ENCODE results near the gene FBXO17.
"Not testable (repeated sequence)": the region's sequence is repeated elsewhere in the genome, so short reads cannot be mapped to it uniquely, and the experiment has no call there.

The FBXO17 gene

DNA sequence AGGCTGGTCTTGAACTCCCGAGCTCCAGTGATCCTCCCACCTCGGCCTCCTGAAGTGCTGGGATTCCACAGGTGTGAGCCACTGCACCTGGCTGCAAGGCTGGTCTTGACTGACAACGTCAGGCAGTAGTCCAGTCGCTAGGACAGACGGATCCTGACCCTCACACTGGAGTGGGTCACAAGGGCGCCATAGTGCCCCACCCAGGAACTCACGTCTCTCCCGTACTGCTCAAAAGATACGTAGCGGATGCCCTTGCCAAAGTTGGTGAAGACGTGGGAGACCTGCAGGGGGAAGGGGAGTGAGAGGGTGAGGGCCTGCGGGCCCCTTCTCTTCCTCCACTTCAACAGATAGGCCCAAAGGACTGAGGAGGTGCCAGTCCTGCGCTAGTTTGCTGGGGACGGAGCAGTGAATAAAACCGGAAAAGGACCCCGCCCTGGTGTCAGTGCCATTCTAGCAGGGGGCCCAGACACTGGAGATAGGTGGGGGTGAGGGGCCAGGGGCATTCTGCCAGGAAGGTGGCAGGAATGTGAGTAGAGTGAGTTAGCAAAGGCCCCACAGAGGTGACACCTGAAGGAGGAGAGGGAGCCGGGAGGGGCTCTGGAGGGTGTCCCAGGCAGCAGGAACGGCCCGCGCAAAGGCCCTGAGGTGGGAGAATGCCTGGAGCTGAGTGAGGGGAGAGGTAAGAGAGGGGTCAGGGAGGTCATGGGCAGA is 32.9 kb downstream of the FBXO17 start:
- no peak for DNase-seq (ENCODE audit: low spot score)

DNA sequence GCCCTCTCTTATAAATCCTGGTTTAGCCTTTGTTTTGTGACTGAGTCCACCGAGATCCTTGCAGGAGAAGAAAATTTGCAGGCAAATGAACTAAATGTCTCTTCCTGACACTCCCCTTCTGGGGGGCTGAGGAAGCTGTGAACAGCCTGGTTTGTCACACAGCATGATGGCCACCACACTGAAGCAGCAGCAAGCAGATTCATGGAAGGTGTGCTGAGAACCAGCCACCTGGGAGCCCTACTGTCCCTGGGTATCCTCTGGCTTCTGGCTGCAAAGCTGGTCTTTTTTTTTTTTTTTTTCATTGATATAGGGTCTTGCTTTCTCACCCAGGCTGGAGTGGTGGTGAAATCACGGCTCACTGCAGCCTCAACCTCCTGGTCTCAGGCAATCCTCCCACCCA is 33.6 kb downstream of the FBXO17 start:
- no peak for DNase-seq (ENCODE audit: low spot score)

DNA sequence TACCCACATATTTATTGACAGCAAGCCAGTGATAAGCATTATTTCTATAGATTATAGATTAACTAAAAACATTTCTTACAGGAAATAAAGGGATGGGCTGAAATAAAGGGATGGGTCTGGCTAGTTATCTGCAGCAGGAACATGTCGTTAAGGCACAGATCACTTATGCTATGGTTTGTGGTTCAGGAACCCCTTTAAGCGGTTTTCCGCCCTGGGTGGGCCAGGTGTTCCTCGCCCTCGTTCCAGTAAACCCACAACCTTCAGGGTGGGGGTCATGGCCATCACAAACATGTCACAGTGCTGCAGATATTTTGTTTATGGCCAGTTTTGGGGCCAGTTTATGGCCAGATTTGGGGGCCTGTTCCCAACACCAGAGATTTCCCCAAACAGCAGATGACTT is 34.1 kb downstream of the FBXO17 start:
- not testable (repeated sequence) for DNase-seq (ENCODE audit: low spot score)

DNA sequence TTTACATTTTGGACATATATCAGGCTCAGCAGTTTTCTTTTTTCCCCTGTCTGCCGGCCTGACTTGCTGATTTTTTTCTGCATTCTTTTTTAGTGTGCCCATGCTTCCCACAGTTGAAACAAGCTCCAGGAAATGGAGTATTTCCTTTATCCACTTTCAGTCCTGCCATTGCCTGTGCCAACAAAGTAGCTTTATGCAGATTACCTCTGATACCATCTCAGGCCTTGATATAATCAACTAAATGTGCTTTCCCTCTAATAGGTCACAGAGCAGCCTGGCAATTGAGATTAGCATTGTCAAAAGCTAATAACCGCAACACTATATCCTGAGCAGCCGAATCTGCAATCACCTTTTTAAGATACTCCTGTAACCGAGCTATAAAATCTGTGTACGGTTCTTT is 35.6 kb downstream of the FBXO17 start:
- DNase-seq (ENCODE audit: low spot score): no peak

DNA sequence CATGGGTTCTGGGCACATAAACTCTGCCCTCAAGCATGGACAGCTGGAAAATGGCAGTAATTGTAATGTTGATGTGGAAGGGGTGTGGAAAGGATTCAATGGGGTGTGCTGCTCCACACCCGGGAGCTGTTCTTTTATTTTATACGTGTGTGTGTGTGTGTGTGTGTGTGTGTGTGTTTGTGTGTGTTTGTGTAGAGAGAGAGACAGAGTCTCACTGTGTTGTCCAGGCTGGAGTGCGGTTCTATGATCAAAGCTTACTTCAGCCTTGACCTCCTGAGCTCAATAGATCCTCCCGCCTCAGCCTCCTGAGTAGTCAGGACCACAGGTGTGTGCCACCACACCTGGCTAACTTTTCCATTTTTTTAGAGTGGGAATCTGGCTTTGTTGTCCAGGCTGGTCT is 42.0 kb downstream of the FBXO17 start:
- DNase-seq (ENCODE audit: low spot score): no peak

DNA sequence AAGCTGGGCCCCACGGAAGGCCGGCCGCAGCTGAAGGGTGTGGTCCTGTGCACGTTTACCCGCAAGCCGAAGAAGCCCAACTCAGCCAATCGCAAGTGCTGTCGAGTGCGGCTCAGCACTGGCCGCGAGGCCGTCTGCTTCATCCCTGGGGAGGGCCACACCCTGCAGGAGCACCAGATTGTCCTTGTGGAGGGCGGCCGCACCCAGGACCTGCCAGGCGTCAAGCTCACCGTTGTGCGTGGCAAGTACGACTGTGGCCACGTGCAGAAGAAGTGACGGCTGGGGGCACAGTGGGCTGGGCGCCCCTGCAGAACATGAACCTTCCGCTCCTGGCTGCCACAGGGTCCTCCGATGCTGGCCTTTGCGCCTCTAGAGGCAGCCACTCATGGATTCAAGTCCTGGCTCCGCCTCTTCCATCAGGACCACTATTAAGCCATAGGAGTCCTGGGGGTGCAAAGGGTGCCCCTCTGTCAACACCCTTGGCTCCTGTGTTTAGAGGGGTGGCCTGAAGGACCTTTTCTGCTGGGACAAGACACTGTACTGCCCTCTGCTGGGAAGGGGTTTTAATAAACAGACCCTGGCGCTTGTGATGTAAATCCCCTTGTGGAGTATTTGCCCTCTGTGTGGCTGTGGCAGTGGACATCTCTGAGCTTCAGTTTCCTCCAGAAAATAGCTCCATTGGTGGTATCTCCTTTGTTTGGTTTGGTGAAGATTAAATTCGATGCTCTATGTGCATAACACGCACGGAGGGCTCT is 42.9 kb downstream of the FBXO17 start:
- DNase-seq (ENCODE audit: low spot score): peak; percentile 36

DNA sequence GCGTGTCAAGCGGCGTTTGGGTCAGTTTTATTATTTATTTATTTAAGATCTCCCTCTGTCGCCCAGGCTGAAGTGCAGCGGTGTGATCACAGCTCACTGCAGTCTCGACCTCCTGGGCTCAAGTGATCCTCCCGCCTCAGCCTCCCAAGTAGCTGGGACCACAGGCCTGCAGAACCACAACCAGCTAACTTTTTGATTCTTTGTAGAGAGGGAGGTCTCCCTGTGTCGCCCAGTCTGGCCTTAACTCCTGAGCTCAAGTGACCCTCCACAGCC is 44.1 kb downstream of the FBXO17 start:
- DNase-seq (ENCODE audit: low spot score): no peak

DNA sequence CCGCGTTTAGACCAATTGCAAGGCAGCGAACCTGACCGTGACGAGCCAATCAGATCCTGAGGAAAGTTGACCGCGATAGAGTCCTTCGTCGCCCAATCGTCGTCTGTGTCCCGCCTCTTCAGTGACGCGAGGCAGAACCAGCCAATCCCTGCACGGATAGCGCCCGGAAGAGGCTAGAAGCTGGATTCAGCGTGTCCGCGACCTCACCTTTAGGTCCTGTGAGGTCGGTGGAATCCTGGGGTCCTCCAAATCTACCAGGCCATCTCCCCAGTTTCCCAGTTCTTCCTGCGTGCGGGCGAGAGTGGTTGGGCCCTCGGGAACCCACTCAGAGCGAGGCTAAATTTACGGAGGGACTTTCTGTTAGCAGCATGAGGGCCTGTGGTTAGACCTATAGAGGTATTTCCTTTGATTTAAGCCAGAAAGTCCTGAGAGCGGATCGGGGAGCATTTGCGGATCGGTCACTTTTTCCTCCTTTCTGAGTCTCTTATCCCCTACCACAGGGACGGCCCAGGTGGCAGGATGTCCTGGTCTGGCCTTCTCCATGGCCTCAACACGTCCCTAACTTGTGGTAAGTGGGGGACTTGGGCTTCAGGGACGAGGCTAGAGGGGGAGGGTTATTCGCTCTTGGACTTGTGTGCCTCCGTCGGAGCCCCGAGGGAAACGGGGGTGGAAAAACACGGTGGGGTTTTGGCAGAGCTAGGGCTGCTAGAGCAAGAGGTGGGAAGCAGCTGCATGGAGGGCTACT is 44.6 kb downstream of the FBXO17 start, which contains the start of gene MRPS12:
TSS of gene MRPS12 (plus strand) at position 169 of the 745 bp plus-strand sequence. CDS start at position 520, 351 bp downstream.
- DNase-seq (ENCODE audit: low spot score): peak; percentile 99

DNA sequence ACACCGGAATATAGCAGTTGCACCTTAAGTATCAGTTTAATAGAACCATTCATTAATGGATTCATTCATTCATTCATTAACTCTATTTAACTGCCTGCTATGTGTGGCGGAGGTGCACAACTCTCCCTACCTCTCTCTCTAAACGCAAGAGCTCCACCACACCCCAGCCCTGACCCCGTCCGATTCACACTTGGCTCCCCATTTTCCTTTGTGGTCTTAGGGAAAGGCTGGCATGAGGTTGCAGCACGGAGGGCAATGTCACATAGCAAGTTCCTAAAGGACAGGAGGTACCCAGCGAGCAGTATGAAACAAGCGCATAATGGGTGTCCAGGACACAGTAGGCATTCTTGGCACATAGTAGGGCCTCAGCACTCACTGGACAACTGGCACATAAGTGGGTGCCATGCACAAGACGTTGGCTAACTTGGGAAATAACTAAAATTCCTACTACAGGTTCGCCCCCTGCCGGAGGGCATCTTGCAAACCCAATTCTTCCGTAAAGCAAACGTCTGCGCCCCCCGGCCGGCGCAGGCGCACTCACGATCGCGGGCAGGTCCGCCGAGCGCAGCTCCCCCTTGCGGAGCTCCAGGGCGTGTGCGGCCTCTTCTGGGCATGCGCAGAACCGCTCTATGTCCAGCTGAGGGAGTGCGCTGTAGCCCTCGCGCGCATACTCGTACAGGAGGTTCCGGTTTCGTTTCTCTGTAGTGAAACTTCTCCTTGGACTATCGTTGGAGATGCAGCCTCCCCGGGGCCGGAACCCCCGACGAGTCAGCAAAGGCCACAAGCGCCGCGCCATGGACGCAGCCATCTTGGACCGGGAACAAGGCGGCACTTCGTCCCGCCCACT is 45.4 kb downstream of the FBXO17 start, which contains the start of gene SARS2:
TSS of gene SARS2 (minus strand) at position 835 of the 847 bp plus-strand sequence. CDS start at position 808, 27 bp downstream.
- peak; percentile 93 for DNase-seq (ENCODE audit: low spot score)

DNA sequence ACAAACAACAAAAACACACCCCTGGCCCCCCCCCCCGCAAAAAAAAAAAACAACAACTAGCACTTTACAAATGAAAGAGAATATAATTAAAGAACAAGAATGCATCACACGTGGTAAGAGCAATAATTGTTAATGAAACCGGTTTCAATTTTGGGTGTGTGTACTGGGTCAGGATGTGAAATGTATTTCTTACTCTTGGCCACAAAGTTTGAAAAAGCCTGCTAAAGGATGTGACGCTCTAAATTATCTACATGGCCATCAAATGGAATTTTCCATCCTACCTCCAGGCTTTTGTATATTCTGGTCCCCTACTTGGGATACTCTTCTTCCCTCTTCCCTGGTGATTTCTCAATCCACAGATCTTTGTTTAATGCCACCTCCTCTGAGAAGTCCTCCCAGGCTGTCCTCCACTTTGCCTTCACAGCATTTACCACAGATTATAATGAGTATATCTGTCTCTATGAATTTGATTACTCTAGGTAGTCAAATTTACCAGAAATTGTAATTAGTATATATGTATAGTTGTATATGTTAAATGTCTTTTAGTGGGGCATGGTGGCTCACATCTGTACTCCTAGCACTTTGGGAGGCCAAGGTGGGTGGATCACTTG is 47.0 kb downstream of the FBXO17 start:
- no peak for DNase-seq (ENCODE audit: low spot score)

DNA sequence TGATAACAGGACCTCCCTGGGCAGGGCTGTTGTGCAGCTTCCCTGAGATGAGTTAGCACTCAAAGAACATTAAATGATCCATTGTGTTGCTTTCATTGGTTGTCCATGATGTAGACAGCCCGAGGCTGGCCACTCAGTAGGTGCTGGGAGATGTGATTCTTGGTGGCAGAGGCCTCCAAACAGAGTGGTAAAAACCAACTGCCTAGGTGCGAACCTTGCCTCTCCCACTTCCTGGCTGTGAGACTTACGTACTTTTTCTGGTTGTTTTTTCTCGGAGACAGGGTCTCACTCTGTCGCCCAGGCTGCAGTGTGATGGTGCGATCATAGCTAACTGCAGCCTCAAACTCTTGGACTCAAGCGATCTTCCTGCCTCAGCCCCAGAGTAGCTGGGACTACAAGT is 51.2 kb downstream of the FBXO17 start:
- DNase-seq (ENCODE audit: low spot score): no peak

DNA sequence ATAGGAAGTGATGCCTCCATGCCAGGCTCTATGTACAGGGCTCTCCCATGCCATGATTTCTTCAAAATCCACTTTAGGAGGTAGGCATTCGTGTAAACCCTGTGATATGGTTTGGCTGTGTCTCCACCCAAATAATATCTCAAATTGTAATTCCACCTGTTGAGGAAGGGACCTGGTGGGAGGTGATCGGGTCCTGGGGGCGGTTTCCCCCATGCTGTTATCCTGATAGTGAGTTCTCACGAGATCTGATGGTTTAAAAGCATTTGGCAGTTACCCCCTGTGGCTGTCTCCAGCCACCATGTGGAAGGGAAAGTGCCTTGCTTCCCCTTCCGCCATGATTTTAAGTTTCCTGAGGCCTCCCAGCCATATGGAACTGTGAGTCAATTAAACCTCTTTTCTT is 53.1 kb downstream of the FBXO17 start:
- DNase-seq (ENCODE audit: low spot score): no peak

DNA sequence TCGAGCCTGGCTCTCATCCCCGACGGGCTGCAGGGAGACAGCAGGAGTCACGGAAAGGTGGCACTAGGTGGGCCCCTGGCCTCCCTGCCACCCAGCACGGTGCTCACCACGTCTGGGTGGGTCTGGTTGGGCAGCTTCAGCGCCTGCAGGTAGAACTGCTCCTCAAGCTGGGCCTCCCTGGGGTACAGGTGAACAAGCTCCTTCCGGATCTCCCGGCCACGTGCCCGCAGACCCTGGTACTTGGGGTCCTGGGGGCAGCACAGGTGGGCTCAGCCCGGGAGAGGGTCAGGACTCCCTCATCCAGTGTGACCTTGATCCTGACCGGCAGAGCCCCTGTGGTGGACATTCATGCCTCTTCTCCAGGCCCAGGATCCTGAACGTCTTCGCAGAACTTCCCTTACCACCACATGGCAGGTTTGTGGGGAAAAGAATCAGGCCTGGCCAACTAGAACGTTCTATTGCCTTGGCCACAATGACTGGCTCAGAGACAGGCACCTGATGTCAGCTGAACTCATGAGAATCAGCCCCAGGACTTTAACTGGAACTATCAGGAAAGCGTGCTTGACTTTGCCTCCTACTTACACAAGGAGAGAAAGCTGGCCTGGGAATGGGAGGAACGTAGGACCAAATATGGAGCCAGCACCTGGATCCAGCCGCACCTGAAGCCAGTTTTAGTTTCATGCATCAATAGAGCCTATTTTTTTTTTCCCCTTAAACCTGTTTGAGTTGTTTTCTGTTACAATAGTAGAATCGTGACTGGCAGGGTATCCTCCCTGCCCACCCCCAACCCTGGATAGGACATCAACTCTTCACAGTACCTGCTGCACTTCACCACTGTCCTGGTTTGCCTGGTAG is 53.9 kb downstream of the FBXO17 start:
- DNase-seq (ENCODE audit: low spot score): no peak

DNA sequence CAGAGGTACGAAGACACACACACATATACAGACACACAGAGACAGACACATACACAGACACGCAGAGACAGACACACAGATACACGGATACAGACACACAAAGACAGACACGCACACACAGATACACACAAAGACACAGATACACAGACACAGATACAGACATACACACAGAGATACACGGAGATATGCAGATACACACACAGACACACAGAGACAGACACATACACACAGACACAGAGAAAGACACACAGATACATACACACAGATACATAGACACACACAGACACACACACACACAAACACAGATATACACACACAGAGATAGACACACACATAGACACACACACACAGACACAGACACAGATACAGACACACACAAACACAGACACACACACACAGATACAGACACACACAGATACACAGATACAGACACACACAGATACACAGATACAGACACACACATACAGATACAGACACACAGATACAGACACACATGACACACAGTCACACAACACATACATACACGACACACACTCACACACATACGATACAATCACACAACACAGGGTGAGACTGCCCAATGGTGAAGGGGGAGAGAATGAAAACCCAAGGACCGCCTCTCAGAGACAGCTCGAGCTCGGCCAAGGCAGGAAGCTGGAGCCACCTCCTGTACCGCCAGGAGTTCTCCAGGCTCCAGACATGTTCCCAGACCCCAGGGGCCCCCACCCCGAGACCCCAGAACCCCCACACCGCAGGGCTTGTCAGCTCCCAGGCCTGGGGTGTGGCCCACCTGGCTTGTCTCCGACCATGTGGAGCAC is 54.7 kb downstream of the FBXO17 start:
- no peak for DNase-seq (ENCODE audit: low spot score)

DNA sequence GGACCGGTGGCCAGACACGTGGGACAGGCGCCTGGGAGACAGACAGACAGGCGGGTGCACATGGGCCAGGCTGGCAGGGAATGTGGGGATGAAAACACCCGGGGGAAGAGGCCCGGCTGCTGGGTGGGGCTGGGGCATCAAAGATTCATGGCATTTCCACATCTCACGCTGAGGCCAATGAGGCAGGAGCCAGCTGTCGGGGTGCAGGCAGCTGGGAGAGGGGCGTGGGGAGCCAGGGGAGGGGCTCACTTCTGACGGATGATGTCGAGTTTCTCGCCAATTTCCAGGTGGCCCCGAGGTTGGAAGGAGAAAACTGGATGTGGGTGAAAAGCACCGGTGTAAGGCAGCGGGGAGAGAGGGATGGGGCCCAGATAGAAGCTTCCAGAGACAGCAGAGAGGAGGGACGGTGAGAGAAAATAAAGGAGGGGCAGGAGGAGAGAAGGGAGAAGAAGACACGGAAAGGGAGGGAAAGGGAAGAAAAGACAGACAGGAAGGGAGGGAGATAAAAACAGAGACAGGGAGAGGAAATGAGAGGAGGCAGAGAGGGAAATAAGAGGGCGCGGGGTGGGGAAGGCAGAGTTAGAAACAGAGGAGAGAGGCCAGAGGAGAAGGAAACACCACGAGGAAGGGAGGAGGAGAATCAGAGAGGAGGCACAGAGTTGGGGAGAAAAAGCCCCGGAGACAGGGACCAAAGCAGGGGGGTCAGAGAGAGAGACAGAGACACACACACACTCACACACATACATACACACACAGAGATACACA is 55.5 kb downstream of the FBXO17 start:
- no peak for DNase-seq (ENCODE audit: low spot score)

DNA sequence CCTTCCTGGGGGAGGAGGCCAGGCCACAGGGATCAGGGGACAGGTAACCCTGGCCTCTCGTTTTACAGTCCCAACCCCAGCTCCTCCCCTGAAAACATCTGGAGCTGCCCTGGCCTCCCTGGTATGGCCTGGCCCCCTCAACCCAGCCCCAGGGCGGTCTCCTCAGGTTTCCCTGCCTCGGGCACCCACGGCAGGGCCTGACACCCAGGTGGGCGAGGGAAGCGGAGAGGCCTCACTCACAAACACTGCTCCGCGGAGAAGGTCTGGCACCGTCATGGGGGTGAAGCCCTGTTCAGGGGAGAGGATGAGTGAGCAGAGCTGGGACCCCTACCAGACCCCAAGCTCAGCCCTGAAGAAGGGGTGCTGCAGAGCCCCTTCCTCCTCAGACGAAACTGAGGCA is 57.0 kb downstream of the FBXO17 start:
- DNase-seq (ENCODE audit: low spot score): no peak

DNA sequence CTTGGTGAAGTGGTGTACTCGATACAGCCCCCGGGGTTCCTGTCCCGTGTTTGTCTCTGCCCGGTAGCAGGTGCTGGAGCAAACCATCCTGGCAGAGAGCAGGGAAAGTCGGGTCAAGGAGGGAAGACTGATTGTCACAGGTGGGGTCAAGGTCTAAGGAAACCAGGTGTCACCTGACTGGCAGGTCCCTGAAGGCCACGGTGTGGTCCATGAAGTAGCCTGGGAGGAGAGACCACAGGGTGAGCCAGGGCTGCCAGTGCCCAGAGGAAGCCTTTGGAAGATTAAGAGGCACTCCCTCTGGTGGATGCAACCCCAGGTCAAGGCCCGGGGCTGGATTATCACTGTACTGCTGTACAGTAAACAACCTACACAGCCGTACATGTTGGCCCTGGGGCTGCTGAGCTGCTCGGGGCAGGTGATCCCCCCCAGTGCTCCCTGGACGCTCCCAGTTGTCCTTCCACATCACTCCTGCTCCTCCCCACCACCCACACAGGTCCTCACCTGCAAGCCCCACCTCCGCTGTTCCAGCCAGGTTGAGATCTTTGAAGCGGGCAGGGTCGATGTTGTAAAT is 57.5 kb downstream of the FBXO17 start:
- peak; percentile 37 for DNase-seq (ENCODE audit: low spot score)

DNA sequence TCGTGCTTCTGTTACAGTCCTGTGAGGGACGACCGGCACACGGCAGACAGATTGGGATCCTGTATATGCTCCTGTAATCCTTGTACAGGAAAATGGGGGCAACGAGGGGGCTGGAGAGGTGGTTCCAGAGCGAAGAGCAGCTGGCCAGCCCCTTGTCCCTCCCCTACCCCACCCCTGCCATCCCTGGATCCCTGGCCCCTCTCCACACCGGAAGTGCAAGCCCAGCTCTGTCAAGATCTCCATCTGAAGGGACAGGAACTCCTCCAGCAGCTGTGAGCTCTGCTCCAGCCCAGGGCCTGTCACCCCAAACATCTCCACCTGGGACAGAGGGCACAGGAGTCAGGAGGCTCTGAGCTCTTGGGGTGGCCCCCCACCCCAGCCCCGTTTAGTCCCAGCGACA is 58.0 kb downstream of the FBXO17 start:
- no peak for DNase-seq (ENCODE audit: low spot score)
